GM12875 (cell line): ENCODE data around the gene C19orf25.
"Not testable (repeated sequence)": the region's sequence is repeated elsewhere in the genome, so short reads cannot be mapped to it uniquely, and the experiment has no call there.

Experiments
- H3K4me3 ChIP-seq: one replicate; pipeline ENCODE4 v1.5.1; 2011; ENCODE audit warnings: low read depth, low read length, control low read depth
- CTCF ChIP-seq: IDR thresholded peaks from 2 replicates; pipeline ENCODE4 v1.5.1; 2011; ENCODE audit warnings: low read depth, mild to moderate bottlenecking, control low read depth, inconsistent platforms, low read length, moderate library complexity, borderline replicate concordance; ENCODE audit not compliant: insufficient read depth

Gene C19orf25

GRCh38 chr19:1524287-1524971, 45.4 kb upstream of the C19orf25 start:
- no peak overlapping the region for H3K4me3 ChIP-seq
- no peak for TF ChIP-seq CTCF

DNA sequence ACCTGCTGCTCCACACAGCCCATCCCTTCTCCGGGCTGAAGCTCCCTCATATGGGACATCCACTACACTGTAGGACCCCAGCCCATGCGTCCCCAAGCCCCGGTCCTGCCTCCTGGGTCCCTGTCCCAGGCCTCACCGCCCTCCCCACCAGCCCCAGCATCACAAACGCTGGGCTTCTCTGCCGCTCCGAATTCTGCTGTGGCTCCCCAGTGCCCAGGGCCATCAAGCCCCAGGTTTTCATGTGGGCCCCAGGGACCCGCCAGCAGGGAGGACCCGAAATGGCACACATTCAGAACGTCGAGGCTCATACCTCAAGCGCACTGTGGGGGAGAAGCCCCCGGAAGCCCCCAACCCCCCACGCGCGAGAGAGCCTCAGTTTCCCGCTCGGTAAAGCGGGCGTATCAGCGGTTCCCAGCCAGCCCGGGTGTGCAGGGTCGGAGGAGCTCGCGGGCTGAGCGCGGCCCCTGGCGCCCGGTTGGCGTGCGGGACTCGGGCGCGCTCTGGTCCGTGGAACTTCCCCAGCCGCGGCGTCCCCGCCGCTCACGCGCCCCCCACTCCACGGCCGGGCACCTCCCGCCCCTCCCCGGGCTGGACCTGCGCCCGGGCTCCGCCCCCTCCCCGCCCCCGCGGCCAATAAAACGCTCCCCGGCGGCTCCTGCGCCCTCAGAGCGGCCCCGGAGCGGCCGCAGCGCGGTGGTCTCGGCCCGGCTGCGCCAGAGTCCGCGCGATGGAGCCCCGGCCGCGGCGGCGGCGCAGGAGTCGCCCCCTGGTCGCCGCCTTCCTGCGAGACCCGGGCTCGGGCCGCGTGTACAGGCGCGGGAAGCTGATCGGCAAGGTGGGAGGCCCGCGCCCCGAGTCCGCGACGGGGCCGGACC, 44.6 kb upstream of the C19orf25 start, which contains the start of gene PLK5:
TSS of gene PLK5 (plus strand) at position 666 of the 875 bp plus-strand sequence. CDS start 2,920 bp downstream, outside the sequence.
- TF ChIP-seq CTCF: no peak
- H3K4me3 ChIP-seq: no peak within 1 kb of the TSS

DNA sequence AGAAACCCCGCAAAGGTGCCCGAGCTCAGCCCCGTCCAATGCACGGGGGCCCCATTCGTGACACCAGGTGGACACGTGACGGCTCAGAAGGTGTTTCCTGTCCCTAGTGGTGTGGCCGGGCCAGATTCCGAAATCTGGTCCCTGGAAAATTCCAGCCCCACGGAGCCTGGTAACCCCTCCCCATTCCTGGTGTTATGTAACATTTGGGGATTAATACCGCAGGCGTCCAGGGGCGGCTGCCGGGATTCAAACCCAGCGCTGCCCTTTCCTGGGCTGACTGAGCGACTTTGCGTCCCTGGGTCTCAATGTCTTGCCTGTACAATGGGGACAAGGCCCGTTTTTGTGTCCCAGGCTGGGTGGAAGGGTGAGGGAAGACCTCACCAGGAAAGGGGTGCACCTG, 43.8 kb upstream of the C19orf25 start:
- TF ChIP-seq CTCF: no peak
- no peak overlapping the region for H3K4me3 ChIP-seq

DNA sequence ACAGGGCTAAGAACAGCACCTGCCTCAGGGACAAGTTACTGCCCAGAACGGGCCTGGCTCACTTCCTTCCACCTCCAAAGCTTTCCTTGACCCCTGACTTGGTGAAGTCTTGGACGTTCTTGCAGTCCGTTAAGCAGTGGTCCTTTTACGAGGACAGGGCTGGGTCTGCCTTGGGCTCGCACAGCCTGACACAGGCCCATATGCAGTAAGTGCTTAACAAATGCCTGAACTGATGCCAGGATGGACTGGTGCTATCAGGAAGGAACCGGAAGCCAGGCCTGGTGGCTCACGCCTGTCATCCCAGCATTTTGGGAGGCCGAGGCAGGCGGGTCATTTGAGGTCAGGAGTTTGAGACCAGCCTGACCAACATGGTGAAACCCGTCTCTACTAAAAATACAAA, 43.0 kb upstream of the C19orf25 start:
- no peak for TF ChIP-seq CTCF

DNA sequence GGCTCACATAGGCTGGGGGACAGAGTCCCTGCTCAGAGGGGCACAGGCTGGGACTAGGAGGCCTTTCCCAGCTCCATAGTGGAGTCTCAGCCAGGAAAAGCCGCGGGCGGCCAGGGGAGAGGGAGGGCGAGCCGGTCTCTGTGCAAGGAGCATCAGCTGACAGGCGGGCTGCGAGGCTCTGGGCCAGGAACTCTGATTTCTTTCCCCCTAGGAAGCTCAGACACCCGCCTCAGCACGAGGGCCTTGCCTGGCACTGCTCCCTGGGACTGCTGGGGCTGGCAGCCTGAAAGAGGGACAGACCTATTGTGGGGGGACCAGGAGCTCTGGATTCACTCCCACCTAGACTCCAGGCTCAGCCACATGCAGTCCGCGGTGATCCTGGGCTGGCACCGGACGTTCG, 42.6 kb upstream of the C19orf25 start:
- no peak for TF ChIP-seq CTCF
- H3K4me3 ChIP-seq: no peak overlapping the region

More for the DNA sequence above, 43.0 kb upstream of the C19orf25 start:
- no peak overlapping the region for H3K4me3 ChIP-seq

DNA sequence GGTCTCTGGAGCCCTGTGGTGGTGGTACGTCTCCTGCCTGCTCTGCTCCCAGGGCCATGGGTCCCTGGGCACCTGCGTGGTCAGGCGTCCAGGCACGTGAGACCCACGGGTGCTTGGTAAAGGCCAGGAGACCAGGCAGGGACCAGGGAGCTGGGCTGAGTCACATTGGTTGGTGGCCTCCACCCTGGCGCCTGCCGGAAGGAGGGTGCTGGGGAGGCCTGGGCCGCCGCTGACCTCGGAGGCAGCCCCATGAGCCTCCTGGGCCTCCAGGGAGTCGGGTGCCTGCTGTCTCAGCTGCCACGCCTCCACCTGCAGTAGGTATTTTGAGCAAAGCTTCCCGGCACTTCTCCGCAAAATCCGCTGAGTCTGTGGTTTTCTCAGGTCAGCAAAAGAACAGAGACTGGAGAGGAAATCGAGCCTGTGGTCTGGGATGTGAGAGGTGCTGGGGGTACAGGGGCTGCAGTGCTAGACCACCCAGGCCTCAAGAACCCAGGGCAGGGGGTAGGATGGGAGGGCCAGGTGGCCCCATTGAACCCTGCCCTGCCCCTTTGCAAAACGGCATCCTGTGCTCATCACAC, 41.3 kb upstream of the C19orf25 start:
- no peak for TF ChIP-seq CTCF
- no peak overlapping the region for H3K4me3 ChIP-seq

- H3K4me3 ChIP-seq: not testable (repeated sequence)
These were observed 40.8 kb upstream of the C19orf25 start for GRCh38 chr19:1519802-1520201.
